Measurements from ENCODE around the gene TBC1D3E.
"Not testable (repeated sequence)": the region's sequence is repeated elsewhere in the genome, so short reads cannot be mapped to it uniquely, and the experiment has no call there.

- TF ChIP-seq CTCF, POLR2A (IDR thresholded peaks at IDR 0.05): not testable (repeated sequence)
These were observed 7.9 kb upstream of the TBC1D3E start for GRCh38 chr17:38119829-38120228.
